Measurements from ENCODE around the gene DIAPH2. TPM values are rescaled to one million over a fixed set of nuclear protein-coding genes. Genes with fewer than 3 reads are reported as not detected.

DIAPH2 gene
- total RNA-seq, 1 donor from 2014 or later, result 20.5 TPM

DNA sequence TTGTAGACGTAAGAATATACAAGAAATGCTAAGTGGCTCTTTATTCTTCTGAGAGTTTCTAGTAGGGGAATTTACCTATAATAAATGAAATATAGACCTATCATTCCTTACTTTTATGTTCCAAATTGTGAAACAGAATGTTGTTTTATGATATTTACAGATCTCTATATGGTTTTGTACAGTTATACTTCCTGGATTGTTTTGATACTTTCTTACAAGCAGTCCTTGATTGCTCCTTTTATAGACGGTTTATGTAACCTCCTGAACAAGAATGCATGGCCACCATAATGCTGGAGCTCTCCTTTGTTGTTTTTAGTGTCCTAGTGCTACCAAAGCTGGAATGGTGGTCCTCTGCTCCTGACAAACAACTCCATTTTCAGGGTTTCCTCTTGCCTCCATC is 107.4 kb downstream of the DIAPH2 start:
- TF ChIP-seq, protein P1, sequence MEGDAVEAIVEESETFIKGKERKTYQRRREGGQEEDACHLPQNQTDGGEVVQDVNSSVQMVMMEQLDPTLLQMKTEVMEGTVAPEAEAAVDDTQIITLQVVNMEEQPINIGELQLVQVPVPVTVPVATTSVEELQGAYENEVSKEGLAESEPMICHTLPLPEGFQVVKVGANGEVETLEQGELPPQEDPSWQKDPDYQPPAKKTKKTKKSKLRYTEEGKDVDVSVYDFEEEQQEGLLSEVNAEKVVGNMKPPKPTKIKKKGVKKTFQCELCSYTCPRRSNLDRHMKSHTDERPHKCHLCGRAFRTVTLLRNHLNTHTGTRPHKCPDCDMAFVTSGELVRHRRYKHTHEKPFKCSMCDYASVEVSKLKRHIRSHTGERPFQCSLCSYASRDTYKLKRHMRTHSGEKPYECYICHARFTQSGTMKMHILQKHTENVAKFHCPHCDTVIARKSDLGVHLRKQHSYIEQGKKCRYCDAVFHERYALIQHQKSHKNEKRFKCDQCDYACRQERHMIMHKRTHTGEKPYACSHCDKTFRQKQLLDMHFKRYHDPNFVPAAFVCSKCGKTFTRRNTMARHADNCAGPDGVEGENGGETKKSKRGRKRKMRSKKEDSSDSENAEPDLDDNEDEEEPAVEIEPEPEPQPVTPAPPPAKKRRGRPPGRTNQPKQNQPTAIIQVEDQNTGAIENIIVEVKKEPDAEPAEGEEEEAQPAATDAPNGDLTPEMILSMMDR (IDR thresholded peaks at IDR 0.05), result no peak
- Mint-ChIP-seq H3K4me3 (no peak overlapping the region), H3K4me1 (no peaks in the 10 kb centered on the region), H3K27ac (no peak overlapping the region), H3K27me3 (no peaks in the 10 kb centered on the region), H3K36me3 (ENCODE audit: low read depth) (no peaks in the 10 kb centered on the region), H3K9me3 (no peaks in the 10 kb centered on the region)
- ChIA-PET POLR2A (no interaction called here), CTCF (no interaction called here)
- DNase-seq (no peak), ATAC-seq (ENCODE audit: low read depth) (no peak)
- intact Hi-C loops (cut with micrococcal nuclease), result no loop called here

- DNase-seq (no peak), ATAC-seq (ENCODE audit: low read depth) (no peak)
- ChIA-PET CTCF (no interaction called here), POLR2A (no interaction called here)
- Mint-ChIP-seq H3K4me1 (peaks cover 4% of the 10 kb centered on the region), H3K4me3 (no peak overlapping the region), H3K36me3 (ENCODE audit: low read depth) (no peaks in the 10 kb centered on the region), H3K27ac (no peak overlapping the region), H3K27me3 (no peaks in the 10 kb centered on the region), H3K9me3 (no peaks in the 10 kb centered on the region)
- intact Hi-C loops (cut with micrococcal nuclease), result no loop called here
- TF ChIP-seq, protein P1 (IDR thresholded peaks at IDR 0.05), result no peak
Measured at GRCh38 chrX:96798982-96799381, 114.3 kb downstream of the DIAPH2 start.

DNA sequence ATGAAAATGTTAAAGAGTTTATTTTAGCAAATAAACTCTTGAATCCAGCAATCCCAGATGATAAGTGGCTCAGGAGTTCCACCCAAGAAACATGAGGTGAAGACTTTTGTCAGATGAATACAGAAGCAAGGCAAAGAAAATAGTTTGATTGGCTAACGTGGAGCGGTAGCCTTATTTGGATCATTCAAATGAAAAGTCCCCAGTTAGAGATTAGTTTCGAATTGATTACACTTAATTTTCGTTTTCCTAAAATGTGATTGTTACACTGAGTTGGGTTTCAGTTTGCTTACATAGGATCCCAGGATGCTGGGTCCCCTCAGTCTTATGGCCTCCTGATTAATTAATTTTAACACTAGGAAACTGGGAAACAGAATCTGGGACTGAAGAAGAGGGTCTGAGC is 122.7 kb downstream of the DIAPH2 start:
- Mint-ChIP-seq H3K27ac (no peak overlapping the region), H3K4me1 (no peaks in the 10 kb centered on the region), H3K36me3 (ENCODE audit: low read depth) (peaks cover 2% of the 10 kb centered on the region), H3K9me3 (peaks cover 1% of the 10 kb centered on the region), H3K27me3 (no peaks in the 10 kb centered on the region), H3K4me3 (no peak overlapping the region)
- ChIA-PET CTCF (no interaction called here), POLR2A (no interaction called here)
- intact Hi-C loops (cut with micrococcal nuclease), result no loop called here
- DNase-seq (no peak), ATAC-seq (ENCODE audit: low read depth) (no peak)
- TF ChIP-seq, protein P1 (IDR thresholded peaks at IDR 0.05), result no peak

DNA sequence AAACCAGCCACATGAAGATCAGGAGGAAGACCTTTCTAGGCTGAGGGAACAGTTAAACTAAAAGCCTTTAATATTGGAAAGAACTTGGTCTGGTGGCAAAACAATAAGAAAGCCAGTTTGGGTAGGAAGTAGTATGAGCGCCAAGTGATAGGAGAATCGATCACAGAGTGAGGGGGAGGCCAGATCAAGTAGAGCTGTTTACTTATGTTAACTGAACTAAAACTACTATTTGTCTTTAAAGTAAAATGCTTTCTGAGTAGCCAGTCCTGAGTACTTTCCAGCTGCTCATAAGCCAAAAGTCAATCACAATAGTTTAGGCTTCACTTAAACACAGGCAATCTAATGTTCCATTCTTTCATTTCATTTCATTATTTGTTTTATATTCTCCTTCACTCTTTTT is 136.3 kb downstream of the DIAPH2 start:
- CTCF ChIA-PET, result no interaction called here
- TF ChIP-seq, protein P1 (IDR thresholded peaks at IDR 0.05), result no peak
- no peaks in the 10 kb centered on the region for H3K4me1 Mint-ChIP-seq
- no peak for ATAC-seq (ENCODE audit: low read depth)
- no peaks in the 10 kb centered on the region for H3K27me3 Mint-ChIP-seq
- no peak overlapping the region for H3K27ac Mint-ChIP-seq
- DNase-seq, result no peak
- H3K9me3 Mint-ChIP-seq, result no peaks in the 10 kb centered on the region
- POLR2A ChIA-PET, result no interaction called here
- peaks cover 6% of the 10 kb centered on the region for H3K36me3 Mint-ChIP-seq (ENCODE audit: low read depth)
- intact Hi-C loops (cut with micrococcal nuclease), result no loop called here
- no peak overlapping the region for H3K4me3 Mint-ChIP-seq

- ChIA-PET CTCF (no interaction called here), POLR2A (no interaction called here)
- H3K27me3 Mint-ChIP-seq, result no peaks in the 10 kb centered on the region
- H3K4me3 Mint-ChIP-seq, result no peak overlapping the region
- ATAC-seq (ENCODE audit: low read depth) (no peak), DNase-seq (no peak)
- TF ChIP-seq, protein P1 (IDR thresholded peaks at IDR 0.05), result no peak
- H3K4me1 Mint-ChIP-seq, result no peaks in the 10 kb centered on the region
- peaks cover 1% of the 10 kb centered on the region for H3K36me3 Mint-ChIP-seq (ENCODE audit: low read depth)
- no peak overlapping the region for H3K27ac Mint-ChIP-seq
- intact Hi-C loops (cut with micrococcal nuclease), result no loop called here
- no peaks in the 10 kb centered on the region for H3K9me3 Mint-ChIP-seq
Measured at GRCh38 chrX:96824166-96824565, 139.5 kb downstream of the DIAPH2 start.

Data from activated B cell treated with CpG ODN at 0.5 μM for 24 hours (primary cell).